IMR-90 (cell line): ENCODE measurements around the gene PAPSS2. TPM values are rescaled to one million over a fixed set of nuclear protein-coding genes. Genes with fewer than 3 reads are reported as not detected.

Experiments
- ATAC-seq: fragments of 200-7000 bp; cut with Tn5 transposase; 2 replicates; pipeline ENCODE4 v1.9.1; 2020; ENCODE audit warnings: low read depth, mild to moderate bottlenecking, moderate library complexity
- BruUV-seq: library from RNA; stranded (reverse); fragments of 400-500 nt; replicated peaks from 2 replicates; lab custom pipeline; 2021; lab: Mats Ljungman, UMichigan
- CTCF ChIA-PET: fragments of 300-600 bp; formaldehyde crosslinking; extraction: SDS; loops from one replicate; lab custom pipeline; 2021; ENCODE audit warnings: antibody characterized with exemption; lab: Yijun Ruan, JAX
- POLR2A ChIA-PET: fragments of 300-600 bp; sonication (Branson Sonifier 250); formaldehyde crosslinking; loops from one replicate; lab custom pipeline; 2022; ENCODE audit warnings: antibody characterized with exemption; ENCODE audit not compliant: unreplicated experiment; lab: Charles Lee
- DNase-seq: peaks from one replicate; pipeline ENCODE4 v3.0.0; 2013
- H2AFZ ChIP-seq: replicated peaks from 2 replicates; pipeline ENCODE3; 2013; ENCODE audit warnings: low read length, mild to moderate bottlenecking; ENCODE audit not compliant: poor library complexity
- H2AK5ac ChIP-seq: 2 replicates; pipeline ENCODE4 v1.6.1; 2013; ENCODE audit warnings: low read depth, low read length, inconsistent platforms
- H2AK9ac ChIP-seq: replicated peaks from 2 replicates; pipeline ENCODE3; 2013; ENCODE audit warnings: mild to moderate bottlenecking, low read depth, low read length, moderate library complexity; ENCODE audit not compliant: poor library complexity
- H2BK120ac ChIP-seq: 2 replicates; pipeline ENCODE4 v1.6.1; 2013; ENCODE audit warnings: low read depth, low read length, inconsistent platforms
- H2BK15ac ChIP-seq: 3 replicates; pipeline ENCODE4 v1.6.1; 2013; ENCODE audit warnings: low read depth, low read length, inconsistent platforms
- H2BK20ac ChIP-seq: 2 replicates; pipeline ENCODE4 v1.6.1; 2013; ENCODE audit warnings: low read depth, mild to moderate bottlenecking, inconsistent platforms, low read length, moderate library complexity
- H2BK5ac ChIP-seq: 2 replicates; pipeline ENCODE4 v1.6.1; 2013; ENCODE audit warnings: mild to moderate bottlenecking, low read depth, low read length, inconsistent platforms; ENCODE audit not compliant: poor library complexity, severe bottlenecking
- H3K14ac ChIP-seq: replicated peaks from 2 replicates; pipeline ENCODE4 v1.6.1; 2013; ENCODE audit warnings: low read depth, low read length, inconsistent platforms
- H3K18ac ChIP-seq: 2 replicates; pipeline ENCODE4 v1.6.1; 2013; ENCODE audit warnings: low read depth, low read length, control low read depth
- H3K23ac ChIP-seq: 2 replicates; pipeline ENCODE4 v1.6.1; 2013; ENCODE audit warnings: low read depth, low read length, inconsistent platforms
- H3K27ac ChIP-seq: 2 replicates; pipeline ENCODE4 v1.5.1; 2013; ENCODE audit warnings: mild to moderate bottlenecking, control low read depth, low read length; ENCODE audit not compliant: insufficient read depth
- H3K27me3 ChIP-seq: 2 replicates; pipeline ENCODE4 v1.6.1; 2013; ENCODE audit warnings: low read length; ENCODE audit not compliant: control insufficient read depth, insufficient read depth
- H3K36me3 ChIP-seq: 2 replicates; pipeline ENCODE4 v1.6.1; 2013; ENCODE audit warnings: low read length, mixed read lengths; ENCODE audit not compliant: control insufficient read depth, insufficient read depth
- H3K4ac ChIP-seq: 2 replicates; pipeline ENCODE4 v1.6.1; 2013; ENCODE audit warnings: low read depth, low read length, inconsistent platforms
- H3K4me1 ChIP-seq: 2 replicates; pipeline ENCODE4 v1.6.1; 2013; ENCODE audit warnings: low read length, mixed read lengths; ENCODE audit not compliant: control insufficient read depth, insufficient read depth
- H3K4me2 ChIP-seq: 2 replicates; pipeline ENCODE4 v1.6.1; 2013; ENCODE audit warnings: low read depth, mild to moderate bottlenecking, control low read depth, low read length, moderate library complexity
- H3K4me3 ChIP-seq: 2 replicates; pipeline ENCODE4 v1.5.1; 2013; ENCODE audit warnings: low read depth, mild to moderate bottlenecking, control low read depth, low read length, moderate library complexity; ENCODE audit not compliant: insufficient read depth
- H3K56ac ChIP-seq: 2 replicates; pipeline ENCODE4 v1.6.1; 2013; ENCODE audit warnings: low read length, inconsistent platforms; ENCODE audit not compliant: insufficient read depth; ENCODE audit errors: extremely low read depth
- H3K79me1 ChIP-seq, 2 experiments: 2 replicates each; pipeline ENCODE4 v1.6.1; 2013; ENCODE audit warnings: low read length in 2 of 2, inconsistent platforms in 1 of 2, low read depth in 1 of 2
- H3K9ac ChIP-seq: 2 replicates; pipeline ENCODE4 v1.6.1; 2013; ENCODE audit warnings: low read depth, low read length, control low read depth
- H3K9me1 ChIP-seq: 2 replicates; pipeline ENCODE4 v1.6.1; 2013; ENCODE audit warnings: low read length, inconsistent platforms; ENCODE audit not compliant: insufficient read depth
- H3K9me3 ChIP-seq: 2 replicates; pipeline ENCODE4 v1.6.1; 2013; ENCODE audit warnings: low read length; ENCODE audit not compliant: control insufficient read depth, insufficient read depth
- H4K20me1 ChIP-seq: 2 replicates; pipeline ENCODE4 v1.6.1; 2013; ENCODE audit warnings: low read length, inconsistent platforms; ENCODE audit not compliant: insufficient read depth
- H4K5ac ChIP-seq: 2 replicates; pipeline ENCODE4 v1.6.1; 2013; ENCODE audit warnings: mild to moderate bottlenecking, low read depth, low read length, control low read depth
- H4K8ac ChIP-seq, 2 experiments: 2 replicates each; pipeline ENCODE4 v1.6.1; 2013; ENCODE audit warnings: low read depth in 2 of 2, low read length in 2 of 2, control low read depth in 1 of 2, inconsistent platforms in 1 of 2
- H4K91ac ChIP-seq: 2 replicates; pipeline ENCODE4 v1.6.1; 2013; ENCODE audit warnings: low read depth, low read length, inconsistent platforms; ENCODE audit not compliant: insufficient read depth
- BHLHE40 ChIP-seq: fragments of 150-350 bp; IDR thresholded peaks from 2 replicates; pipeline ENCODE4 v1.6.1; 2016; ENCODE audit warnings: mild to moderate bottlenecking, low read depth, low read length
- CEBPB ChIP-seq: IDR thresholded peaks from 2 replicates; pipeline ENCODE4 v1.6.1; 2012; ENCODE audit warnings: low read depth, low read length, improper control_type of control experiment
- CTCF ChIP-seq: conservative IDR thresholded peaks from 2 replicates; pipeline ENCODE4 v1.5.1; 2012; ENCODE audit warnings: mild to moderate bottlenecking, low read depth, low read length, improper control_type of control experiment
- SMC3 ChIP-seq: fragments of 150-350 bp; IDR thresholded peaks from 2 replicates; pipeline ENCODE4 v1.6.1; 2016; ENCODE audit warnings: low read depth, mild to moderate bottlenecking, antibody characterized with exemption, low read length, moderate library complexity
- WGBS, 2 experiments: methylation state at CpG; one replicate each; pipeline versions ENCODE4 v1.1.5 to v1.1.7; 2013; ENCODE audit warnings: missing lambda C conversion rate in 2 of 2; ENCODE audit not compliant: insufficient read length in 1 of 2; ENCODE audit errors: extremely low coverage in 2 of 2; 5-methylcytosine and 5-hydroxymethylcytosine counted together
- dilution Hi-C: fragments of 300-500 bp; cut with HindIII; formaldehyde crosslinking; loops from one replicate; pipeline ENCODE4 v1.14.3; 2018; ENCODE audit warnings: low sequenced_read_pairs; ENCODE audit not compliant: unreplicated experiment
- in situ Hi-C: fragments of 300-500 bp; cut with MboI; formaldehyde crosslinking; loops from 3 replicates; pipeline ENCODE4 v1.14.3; 2019; ENCODE audit warnings: low sequenced_read_pairs, inconsistent platforms, mixed read lengths
- intact Hi-C: fragments of 100-400 bp; cut with micrococcal nuclease; formaldehyde crosslinking; loops from 2 replicates; pipeline ENCODE4 v1.10.0; 2022
- polyA plus RNA-seq, 3 experiments: library from polyadenylated mRNA; depleted of rRNA; stranded (reverse); fragments of >200 nt; gene quantifications; 2 replicates each; pipeline ENCODE4 v1.2.3, GENCODE V29; 2012; ENCODE audit warnings: low replicate concordance in 1 of 3
- total RNA-seq: library from RNA; depleted of rRNA; stranded (reverse); fragments of >200 nt; gene quantifications from 2 replicates; pipeline ENCODE4 v1.2.3, GENCODE V29; 2012

PAPSS2 gene
- total and polyA plus RNA-seq, 2 of the 4 experiments (the other 2 are of a cell fraction): 55.0 to 63.3 TPM

- no peak overlapping the region for H2BK5ac ChIP-seq
- BruUV-seq: no TSS peak
- H3K18ac ChIP-seq: no peak overlapping the region
- H3K9ac ChIP-seq: no peak overlapping the region
- peak overlapping the region; percentile 52 for H2AFZ ChIP-seq
- WGBS, 2 experiments: 85% methylated on average over 7 of the region's 11 CpGs; no CpG with 5 or more reads in 1 of the 2 experiments
- H3K4me3 ChIP-seq: no peak overlapping the region
- peak; percentile 48 for ATAC-seq
- H3K23ac ChIP-seq: no peak overlapping the region
- H4K5ac ChIP-seq: no peak overlapping the region
- peak; percentile 9 for DNase-seq
- CTCF ChIA-PET: interaction anchor here (1.0 kb wide), 1 partner anchor 21 kb away, joined by 3 read pairs; no protein-coding TSS in a partner anchor
- H3K14ac ChIP-seq: no peak overlapping the region
- H3K27ac ChIP-seq: no peak overlapping the region
- POLR2A ChIA-PET: no interaction called here
- no peaks in the 10 kb centered on the region for H3K79me1 ChIP-seq
- peaks cover 5% of the 10 kb centered on the region; the same call in 1 of the 2 replicates for H3K4me1 ChIP-seq
- dilution Hi-C loops (no loop called here), in situ Hi-C loops (no loop called here), intact Hi-C loops (no loop called here)
- peaks cover 33% of the 10 kb centered on the region for H3K27me3 ChIP-seq
- TF ChIP-seq BHLHE40 (no peak), SMC3 (no peak), CTCF (no peak), CEBPB (peak; percentile 65)
- no peak overlapping the region for H4K8ac ChIP-seq
- no peaks in the 10 kb centered on the region for H3K9me1 ChIP-seq
- H3K4me2 ChIP-seq: no peak overlapping the region
- no peak overlapping the region for H2BK120ac ChIP-seq
- no peak overlapping the region for H2BK20ac ChIP-seq
- no peak overlapping the region for H2AK9ac ChIP-seq
- no peak overlapping the region for H3K56ac ChIP-seq
- no peak overlapping the region for H3K4ac ChIP-seq
- no peak overlapping the region for H2AK5ac ChIP-seq
- H4K20me1 ChIP-seq: no peaks in the 10 kb centered on the region
- H4K91ac ChIP-seq: no peak overlapping the region
- no peaks in the 10 kb centered on the region for H3K36me3 ChIP-seq
- no peak overlapping the region for H2BK15ac ChIP-seq
- no peaks in the 10 kb centered on the region for H3K9me3 ChIP-seq
Observed at GRCh38 chr10:87618566-87619423, 40.9 kb upstream of the PAPSS2 start.
